GM19463 (cell line): Measurements from ENCODE around the gene TPRG1.
"Not testable (repeated sequence)": the region's sequence is repeated elsewhere in the genome, so short reads cannot be mapped to it uniquely, and the experiment has no call there.

Experiments used
- ATAC-seq: cut with Tn5 transposase; IDR thresholded peaks from one replicate; pipeline ENCODE4 v1.9.1; 2021; ENCODE audit warnings: mild to moderate bottlenecking, moderate library complexity; ENCODE audit not compliant: unreplicated experiment

Gene TPRG1

GRCh38 chr3:189307963-189308362 is 136.2 kb downstream of the TPRG1 start:
- no peak for ATAC-seq

- no peak for ATAC-seq
Measured at GRCh38 chr3:189308608-189309007, 136.8 kb downstream of the TPRG1 start.

- ATAC-seq, result no peak
Measured at GRCh38 chr3:189309400-189309975, 137.7 kb downstream of the TPRG1 start.

- ATAC-seq, result no peak
Measured at GRCh38 chr3:189311521-189311920, 139.8 kb downstream of the TPRG1 start.

GRCh38 chr3:189312866-189313265 is 141.1 kb downstream of the TPRG1 start:
- no peak for ATAC-seq

GRCh38 chr3:189316296-189317019 is 144.7 kb downstream of the TPRG1 start:
- no peak for ATAC-seq

GRCh38 chr3:189317911-189318310 is 146.1 kb downstream of the TPRG1 start:
- ATAC-seq, result no peak

- ATAC-seq, result no peak
Measured at GRCh38 chr3:189320511-189320910, 148.7 kb downstream of the TPRG1 start.

- no peak for ATAC-seq
Measured at GRCh38 chr3:189322339-189322738, 150.6 kb downstream of the TPRG1 start.

GRCh38 chr3:189324538-189325138 is 152.9 kb downstream of the TPRG1 start:
- ATAC-seq, result peak; percentile 100

- ATAC-seq, result no peak
Measured at GRCh38 chr3:189325454-189325853, 153.7 kb downstream of the TPRG1 start.

- not testable (repeated sequence) for ATAC-seq
Measured at GRCh38 chr3:189329630-189330029, 157.9 kb downstream of the TPRG1 start.

- no peak for ATAC-seq
Measured at GRCh38 chr3:189330066-189330465, 158.3 kb downstream of the TPRG1 start.

- no peak for ATAC-seq
Measured at GRCh38 chr3:189331002-189331418, 159.2 kb downstream of the TPRG1 start.

- ATAC-seq, result no peak
Measured at GRCh38 chr3:189334064-189334920, 162.5 kb downstream of the TPRG1 start.

GRCh38 chr3:189337673-189338091 is 165.9 kb downstream of the TPRG1 start:
- no peak for ATAC-seq

GRCh38 chr3:189338366-189338765 is 166.6 kb downstream of the TPRG1 start:
- no peak for ATAC-seq

GRCh38 chr3:189339996-189340395 is 168.2 kb downstream of the TPRG1 start:
- ATAC-seq, result no peak

GRCh38 chr3:189340680-189341460 is 169.1 kb downstream of the TPRG1 start:
- no peak for ATAC-seq

GRCh38 chr3:189342811-189343210 is 171.0 kb downstream of the TPRG1 start:
- no peak for ATAC-seq

- no peak for ATAC-seq
Measured at GRCh38 chr3:189344996-189345395, 173.2 kb downstream of the TPRG1 start.
